GM18861 (cell line): ENCODE results near the gene SUPT3H.

Source experiments
- ATAC-seq: cut with Tn5 transposase; IDR thresholded peaks from one replicate; pipeline ENCODE4 v1.9.1; 2021; ENCODE audit not compliant: unreplicated experiment

The SUPT3H gene

DNA sequence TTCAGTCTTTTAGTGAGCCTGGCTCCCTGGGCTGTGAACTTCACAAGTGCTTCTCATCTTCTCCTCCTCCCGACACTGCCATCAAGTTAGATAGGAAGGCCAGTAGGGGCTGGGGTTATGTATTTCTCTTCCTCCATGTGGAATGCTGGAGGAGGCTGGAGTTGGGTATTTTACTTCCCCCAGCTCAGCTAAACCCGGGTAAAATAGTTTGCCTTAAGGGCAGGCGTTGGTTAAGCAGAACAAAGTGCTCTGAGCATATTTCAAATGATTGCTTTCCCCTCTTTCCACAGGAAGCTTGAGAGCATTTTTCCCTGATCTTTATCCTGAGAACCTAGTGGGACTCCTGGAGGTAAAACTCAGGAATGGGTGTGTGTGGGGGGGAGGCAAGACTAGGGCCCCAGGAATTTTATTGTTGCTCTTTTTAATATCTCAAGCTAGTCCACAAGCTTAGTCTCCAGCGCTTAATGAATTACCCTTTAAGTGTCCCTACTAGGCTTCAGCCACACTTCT, 16.9 kb upstream of the SUPT3H start:
- ATAC-seq, result no peak

DNA sequence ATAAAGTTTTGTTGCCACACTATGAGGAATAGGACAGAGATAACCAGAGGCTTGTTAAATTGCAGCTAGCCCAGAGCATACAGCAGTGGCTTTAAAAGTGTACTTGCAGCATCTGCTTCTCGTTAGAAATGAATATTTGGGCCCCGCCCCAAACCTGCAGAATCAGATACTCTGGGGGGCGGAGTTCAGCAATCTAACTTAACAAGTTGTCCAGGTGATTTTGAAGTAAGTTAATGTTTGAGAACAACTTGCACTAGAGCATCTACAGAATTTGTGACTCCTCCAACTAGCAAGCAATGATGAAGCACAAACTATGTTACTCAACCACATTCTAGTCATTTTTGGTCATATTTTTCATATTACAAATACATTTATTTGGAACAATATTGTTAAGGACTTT, 10.6 kb upstream of the SUPT3H start:
- ATAC-seq, result no peak

DNA sequence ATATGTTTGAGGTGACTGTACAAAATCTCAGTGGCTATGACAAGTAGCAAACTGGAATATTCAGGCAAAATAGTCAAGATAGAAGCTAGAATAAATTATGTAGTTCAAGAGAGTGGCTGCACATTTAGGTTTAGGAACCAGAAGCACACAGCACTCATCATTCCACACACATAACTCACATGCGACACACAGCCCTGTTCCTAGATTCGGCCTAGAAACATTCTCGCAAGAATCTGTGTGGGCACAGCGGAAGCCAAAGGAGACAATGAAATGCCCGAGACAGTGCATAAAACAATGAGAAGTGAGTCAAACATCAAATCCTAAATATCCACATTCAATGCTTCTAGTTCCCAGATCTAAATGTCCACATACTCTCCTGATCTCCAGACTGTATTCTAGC, 9.5 kb upstream of the SUPT3H start:
- ATAC-seq, result no peak

DNA sequence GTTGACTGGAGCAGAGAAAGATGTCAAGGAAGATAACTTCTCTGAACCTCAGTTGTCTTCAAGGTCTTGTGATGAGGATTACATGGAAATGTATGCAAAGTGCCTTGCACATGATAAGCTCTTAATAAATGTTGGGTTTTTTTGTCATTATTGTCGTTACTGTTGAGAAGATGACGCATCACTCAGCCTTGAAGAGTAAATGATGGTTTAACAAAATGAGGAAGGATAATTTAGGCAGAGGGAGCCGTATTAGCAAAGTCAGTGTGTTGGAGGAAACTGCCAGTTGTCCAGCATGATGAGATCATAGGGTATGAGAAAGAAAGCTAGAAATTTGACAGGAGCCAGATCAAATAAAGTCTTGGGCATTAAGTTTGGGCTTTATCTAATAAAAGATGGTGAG, 8.8 kb upstream of the SUPT3H start:
- no peak for ATAC-seq

DNA sequence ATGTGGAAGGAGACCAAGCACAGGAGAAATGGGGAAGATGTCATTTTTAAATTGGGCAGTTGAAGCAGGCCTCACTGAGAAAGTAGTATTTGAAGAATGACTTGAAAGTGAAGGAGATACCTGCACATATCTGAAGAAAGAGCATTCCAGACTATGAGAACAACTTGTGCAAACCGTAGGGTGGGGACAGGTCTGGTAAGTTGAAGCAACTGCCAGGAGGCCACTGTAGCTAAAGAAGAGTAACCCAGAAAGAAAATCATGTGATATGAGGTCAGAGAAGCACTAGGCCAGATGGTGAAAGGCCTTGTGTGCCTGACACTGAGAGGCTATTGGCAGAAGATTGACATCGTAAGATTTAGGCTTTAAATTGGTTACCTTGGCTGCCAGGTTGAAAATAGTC, 4.7 kb upstream of the SUPT3H start:
- ATAC-seq, result no peak

DNA sequence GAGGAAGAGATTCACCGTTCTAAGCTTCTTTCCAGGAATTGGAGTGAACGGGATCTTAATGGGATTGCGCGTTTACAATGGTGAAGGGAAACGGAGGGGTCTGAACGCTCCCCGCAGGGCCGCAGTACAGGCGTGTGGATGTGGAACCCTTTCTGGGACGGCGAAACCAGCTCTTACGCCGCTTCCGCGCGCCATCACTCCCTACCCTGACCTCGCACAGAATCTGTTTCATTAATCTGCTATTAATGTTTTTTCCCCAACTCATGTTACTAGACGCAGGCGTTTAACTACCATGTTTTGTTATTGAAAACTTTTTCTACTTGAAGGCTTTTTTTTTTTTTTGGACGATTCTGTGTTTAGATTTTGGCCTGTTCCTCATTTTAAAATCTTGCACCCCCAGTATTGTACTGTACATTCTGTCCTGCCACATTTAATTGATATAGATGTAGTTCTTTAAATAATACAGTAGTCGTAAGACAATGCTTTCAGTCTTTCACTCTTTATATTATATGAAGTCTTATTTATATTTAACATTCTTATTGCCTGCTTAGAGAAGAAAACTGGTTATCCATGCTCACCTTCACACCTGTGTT, 696 bp upstream of the SUPT3H start:
- peak; percentile 8 for ATAC-seq

DNA sequence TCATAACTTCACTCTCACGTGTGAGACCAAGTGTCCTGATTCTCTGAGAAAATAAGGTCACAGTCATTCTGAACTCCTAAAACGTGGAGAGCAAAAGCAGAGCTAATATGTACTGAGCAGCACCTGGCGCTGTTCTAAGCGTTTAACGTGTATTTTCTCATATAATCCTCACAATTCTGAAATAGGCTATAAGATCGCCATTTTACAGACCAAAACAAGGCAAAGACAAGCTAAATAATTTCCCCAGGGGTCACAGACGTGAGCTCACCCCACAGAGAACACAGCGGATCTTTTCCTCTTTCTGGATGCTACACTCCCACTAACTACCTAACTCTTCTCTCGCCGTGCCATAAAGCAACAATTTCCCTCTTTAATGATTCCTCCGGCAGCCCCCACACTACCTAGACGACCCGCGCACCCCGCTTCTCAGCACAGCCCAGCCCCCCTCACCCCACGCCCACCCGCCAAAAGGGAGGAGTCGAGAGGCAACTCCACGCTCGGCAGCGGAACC, 636 bp downstream of the SUPT3H start:
- peak; percentile 8 for ATAC-seq

DNA sequence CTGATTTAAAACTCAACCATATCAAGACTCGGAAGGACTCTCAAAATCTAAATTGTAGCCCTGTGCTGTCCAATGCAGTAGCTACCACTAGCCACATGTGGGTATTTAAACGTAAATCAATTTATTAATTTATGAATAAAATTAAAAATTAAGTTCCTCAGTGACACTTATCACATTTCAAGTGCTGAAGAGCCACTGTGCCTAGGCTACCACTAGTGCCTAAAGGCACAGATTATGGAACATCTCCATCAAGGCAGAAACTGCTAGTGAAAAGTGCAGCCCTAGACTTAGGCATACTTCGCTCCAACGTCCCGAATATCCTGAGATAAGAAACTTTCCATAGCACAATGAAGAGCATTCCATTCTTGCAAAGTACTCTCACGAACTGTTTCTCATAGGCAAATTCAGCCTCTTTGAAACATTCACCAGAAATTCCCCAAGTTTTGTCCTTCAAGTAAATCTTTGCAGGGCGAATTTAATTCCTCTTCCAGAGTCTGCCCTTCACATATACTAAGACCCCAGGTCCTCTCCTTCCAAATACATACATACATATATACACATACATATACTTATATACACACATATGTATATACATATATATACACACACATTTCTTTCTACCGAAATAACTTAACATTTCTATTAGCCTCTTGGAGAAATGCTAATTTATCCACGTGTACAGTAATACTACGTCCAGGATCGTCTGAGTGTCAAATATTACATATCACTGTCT, 1.3 kb downstream of the SUPT3H start:
- no peak for ATAC-seq

DNA sequence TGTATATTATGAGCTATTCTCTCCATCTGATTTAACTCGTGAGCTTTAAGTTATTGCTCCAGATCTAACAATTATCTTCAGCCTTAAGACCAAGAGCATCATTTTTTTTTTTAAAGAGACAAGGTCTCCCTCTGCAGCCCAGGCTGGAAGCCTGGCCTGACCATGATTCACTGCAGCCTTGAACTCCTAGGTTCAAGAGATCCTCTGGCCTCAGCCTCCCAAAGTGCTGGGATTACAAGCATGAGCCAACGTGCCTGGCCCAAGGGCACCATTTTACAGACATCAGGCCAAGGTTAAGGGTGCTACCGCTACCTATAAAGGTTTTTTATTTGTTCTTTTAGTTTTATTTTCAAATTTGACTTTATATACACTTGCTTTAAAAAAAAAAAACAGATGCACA, 2.3 kb downstream of the SUPT3H start:
- ATAC-seq, result no peak

DNA sequence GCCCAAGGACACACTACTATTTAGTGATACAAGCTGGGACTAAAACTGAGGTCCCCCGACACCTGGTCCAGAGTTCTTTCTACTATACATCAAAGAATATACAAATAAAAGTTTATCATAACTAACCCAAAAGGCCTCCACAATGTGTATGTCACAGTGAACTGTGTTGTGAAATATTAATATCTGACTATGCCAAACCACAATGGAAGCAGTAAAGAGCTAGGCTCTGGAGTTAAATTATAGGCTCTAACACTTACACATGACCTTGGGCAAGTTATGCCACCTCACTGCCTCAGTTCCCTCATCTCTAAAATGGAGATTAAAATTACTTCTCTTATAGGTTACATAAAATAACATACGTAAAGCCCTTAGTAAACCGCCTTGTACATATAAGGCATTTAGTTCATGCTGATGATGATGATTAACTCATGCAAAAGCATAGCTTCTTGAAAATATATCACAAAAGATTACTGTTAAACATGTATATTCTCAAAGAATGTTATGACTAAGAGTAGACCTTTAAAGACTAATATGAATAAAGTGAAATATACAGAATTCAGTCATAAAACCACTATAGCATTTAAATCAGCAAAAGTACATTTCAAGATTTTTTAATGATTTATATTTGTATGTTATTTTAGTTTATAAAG, 5.7 kb downstream of the SUPT3H start:
- no peak for ATAC-seq

DNA sequence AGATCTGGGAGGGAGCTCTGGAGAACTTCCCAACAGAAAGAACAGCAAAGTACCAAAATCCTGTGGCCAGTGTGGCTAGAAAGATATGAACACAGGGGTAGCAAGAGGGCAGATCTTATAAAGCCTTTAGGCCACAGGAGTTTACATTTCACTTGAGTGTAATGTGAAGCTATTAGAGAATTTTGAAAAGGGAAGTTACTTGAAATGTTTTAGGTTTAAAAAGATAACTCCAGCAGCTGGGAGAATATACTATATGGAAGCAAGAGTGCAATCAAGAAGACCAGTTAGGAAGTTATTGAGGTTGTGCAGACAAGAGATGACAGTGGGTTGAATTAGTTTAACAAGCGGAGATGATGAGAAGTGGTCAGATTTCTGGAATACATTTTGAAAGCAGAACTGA, 7.9 kb downstream of the SUPT3H start:
- no peak for ATAC-seq

DNA sequence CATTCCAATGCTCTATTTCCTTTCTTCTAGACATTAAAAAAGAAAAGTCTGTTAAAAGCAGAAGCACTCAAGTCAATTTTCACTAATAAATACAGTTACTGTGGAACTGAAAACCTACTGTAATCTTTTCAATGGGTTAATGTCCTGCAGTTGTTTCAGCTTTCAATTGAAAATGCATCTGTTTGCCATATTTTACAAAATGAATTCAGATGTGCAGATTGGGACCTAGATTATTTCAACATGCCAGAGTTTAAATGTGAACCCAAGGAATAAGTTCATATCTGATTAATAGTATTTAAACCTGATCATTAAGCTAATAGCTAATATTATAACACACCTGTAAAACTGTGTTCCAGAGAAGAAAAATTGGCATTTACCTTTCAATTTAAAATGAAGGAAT, 9.7 kb downstream of the SUPT3H start:
- no peak for ATAC-seq

DNA sequence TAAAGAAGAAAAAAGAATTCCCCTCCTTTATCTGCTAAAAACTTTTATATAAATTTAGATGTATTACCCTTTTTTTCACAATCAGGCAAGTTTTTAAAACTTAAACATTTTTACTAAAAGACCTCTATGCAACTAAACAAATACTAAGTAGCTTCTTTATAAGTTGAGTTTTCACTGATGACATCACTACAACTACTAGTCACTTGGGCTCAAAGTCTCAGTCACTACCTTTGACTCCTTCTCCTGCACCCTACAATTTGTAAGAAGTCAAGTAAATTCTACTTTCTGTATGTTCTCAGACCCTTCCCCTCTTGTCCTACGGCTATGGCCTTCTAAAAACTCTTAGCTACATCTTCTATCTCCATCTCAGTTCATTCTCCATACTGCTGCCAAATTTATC, 11.2 kb downstream of the SUPT3H start:
- ATAC-seq, result no peak

DNA sequence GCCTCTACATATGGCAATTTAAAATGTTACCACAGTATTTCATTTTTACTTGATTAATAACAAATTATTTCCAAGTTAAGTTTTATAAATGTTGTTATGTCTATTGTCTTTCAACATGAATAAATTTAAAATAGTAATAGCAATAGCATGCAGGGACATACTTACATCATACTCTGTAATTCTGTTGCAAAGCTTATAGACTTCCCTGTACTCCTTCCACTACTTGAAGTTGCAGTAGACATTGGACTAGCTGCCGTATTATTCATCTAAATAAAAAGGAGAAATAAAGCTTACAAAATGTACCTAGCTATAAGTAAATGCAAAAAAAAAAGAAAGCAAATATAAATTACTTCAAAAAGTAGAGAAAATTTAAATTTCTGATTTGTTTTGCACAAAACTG, 12.7 kb downstream of the SUPT3H start:
- no peak for ATAC-seq

DNA sequence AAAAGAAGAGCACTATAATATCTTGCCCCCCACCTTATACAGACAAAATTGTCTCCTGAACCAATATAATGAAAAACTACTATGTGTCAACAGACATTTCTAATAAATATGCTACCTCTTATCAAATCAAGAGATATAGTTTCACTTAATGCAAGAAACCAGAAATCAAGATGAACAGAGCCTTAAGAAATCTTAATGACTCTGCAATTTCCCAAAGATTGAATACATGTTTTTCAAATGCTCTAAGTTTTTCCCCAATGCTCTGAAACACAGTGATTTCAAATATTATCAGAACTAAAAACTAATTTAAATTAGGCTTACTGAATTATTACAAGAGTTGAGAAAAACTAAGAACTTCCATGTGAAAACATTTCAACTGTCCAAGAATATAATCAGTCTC, 13.3 kb downstream of the SUPT3H start:
- no peak for ATAC-seq

DNA sequence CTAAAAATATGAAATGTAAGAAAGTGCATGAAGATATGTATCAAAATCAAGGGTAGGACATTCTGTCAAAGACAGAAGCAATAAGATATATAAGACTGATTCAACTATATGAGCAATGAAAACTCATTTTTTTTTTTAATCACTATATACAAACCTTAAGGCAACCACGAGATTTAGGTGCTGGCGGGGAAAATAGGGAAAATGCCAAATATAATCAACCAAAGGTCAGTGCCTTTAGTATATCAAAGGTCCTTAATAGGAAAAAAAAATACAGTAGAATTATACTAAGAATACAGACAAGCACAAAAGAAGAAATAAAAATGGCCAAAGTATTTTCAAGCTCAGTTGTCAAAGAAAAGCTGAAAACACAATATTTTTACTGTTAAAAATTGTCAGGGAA, 24.1 kb downstream of the SUPT3H start:
- ATAC-seq, result no peak

DNA sequence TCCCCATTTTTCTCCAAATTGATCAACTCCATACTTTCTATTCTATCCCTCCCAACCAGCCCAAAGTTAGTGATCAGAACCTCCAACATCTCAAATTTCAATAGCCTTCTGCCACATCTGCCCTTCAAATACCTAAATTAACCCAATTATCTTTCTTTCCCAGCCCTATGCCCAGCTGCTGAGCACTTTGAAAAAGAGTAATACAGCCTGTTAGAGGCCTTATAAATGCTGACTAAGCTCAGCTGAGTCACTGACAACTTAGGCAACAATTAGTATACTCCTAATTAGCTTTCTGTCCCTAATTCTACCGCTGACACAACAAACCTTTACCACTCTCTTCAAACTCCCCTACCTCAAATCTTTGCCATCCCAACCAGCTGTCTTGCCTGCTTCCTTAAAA, 26.1 kb downstream of the SUPT3H start:
- no peak for ATAC-seq

DNA sequence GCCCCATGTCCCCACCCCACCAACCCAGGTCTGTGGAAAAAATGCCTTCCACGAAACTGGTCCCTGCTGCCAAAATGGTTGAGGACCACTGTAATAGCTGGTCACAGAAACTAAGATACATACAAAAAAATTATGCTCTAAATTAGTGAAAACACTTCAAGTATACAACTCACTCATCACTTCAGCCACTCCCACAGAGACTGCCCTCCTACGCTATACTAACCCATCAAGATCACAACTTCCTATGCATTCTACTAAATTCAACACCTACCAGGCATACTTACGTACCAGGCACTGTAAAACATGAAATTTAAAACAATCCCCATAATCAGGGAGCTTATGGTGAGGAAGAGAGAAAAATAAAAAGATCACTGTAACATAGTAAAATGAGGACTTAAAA, 26.7 kb downstream of the SUPT3H start:
- no peak for ATAC-seq

DNA sequence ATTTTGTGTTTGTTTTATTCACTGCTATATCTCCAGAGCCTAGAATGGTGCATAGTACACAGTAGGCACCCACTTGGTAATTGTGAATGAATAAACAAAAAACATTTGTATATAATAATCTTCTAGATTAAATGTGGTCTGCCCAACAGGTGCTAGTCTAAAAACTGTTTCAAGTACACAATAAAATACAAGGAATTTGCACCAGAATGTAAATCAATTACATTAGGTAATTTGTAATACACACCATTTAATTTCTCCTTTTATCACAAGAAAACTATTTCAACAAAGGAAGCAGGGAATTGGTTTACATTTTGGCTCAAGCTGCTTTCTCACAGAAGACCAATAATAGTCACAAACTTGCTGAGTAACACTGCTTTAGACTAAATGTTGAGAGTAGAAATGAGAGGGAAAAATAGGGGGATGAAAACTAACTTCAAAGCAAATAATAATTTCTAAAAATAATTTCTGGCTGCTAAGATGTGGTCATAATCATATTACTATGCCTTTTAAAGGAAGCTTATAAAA, 27.5 kb downstream of the SUPT3H start:
- no peak for ATAC-seq

DNA sequence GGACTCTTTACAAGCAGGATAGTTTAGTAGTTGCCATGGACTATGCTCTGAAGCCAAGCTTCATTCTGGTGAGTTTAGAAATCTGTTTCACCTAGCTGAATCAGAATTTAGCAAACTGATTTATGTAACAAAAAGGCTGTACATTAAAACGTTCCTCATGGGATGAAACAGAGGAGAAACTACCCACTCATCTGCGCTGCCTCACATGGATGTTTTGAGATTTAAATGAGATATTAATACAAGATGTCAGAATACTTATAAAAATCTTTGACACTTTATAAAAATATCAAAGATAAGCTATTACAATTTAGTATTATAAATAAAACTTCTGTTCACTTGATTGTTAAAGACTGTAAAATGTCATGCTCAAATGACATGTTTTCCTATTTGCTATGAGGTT, 32.8 kb downstream of the SUPT3H start:
- ATAC-seq, result no peak

DNA sequence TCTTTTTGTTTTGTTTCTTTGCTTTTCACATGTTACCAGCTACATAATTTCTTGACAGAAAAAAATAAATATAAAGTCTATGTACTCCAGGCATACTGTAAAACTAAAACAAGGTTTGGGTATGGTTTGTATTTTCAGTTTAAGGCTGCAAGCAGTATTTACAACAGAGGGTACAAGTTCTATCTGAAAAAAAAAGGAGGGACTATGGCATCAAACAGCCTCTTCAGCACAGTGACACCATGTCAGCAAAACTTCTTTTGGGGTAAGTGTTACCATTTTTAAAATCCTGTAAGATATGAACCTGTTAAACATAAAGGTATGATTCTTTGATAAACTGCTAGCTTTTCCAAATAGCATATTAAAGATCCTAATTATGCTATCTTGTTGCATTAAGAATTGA, 49.2 kb downstream of the SUPT3H start:
- no peak for ATAC-seq

DNA sequence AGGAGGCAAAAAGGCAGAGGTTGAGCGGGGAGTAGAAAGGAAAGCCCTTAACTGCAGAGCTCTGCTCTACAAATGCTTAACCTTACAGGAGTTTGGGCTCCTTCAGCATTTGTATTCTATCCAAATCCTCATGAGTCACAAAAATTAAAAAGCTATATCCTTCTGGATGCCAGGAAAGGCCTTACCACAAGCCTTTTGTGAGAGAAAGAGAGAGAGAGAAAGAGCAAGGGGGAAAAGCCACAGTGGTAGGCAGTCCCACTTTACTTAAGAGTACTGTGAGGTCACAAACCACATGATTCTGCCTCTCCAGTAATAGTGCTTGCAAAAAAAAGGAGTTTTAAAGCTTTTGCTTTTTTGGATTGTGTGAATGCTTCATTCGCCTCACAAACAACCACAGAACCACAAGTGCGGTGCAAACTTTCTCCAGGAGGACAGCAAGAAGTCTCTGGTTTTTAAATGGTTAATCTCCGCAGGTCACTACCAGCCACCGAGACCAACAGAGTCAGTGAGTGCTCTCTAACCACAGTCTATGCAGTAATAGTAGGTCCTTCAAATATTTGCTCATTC, 49.7 kb downstream of the SUPT3H start, which contains the start of gene RUNX2:
RUNX2 (plus strand) TSS at position 375 of the 567 bp plus-strand sequence. CDS start 397 bp downstream, outside the sequence.
- ATAC-seq, result no peak
